Heart right ventricle (tissue), 16 donors: ENCODE results near the gene CCR4. TPM values are rescaled to one million over a fixed set of nuclear protein-coding genes. Genes with fewer than 3 reads are reported as not detected.
"Not testable (repeated sequence)": the region's sequence is repeated elsewhere in the genome, so short reads cannot be mapped to it uniquely, and the experiment has no call there.

Experiments used
- ATAC-seq, 8 donors: fragments of 200-7000 bp; cut with Tn5 transposase; one replicate each; pipeline ENCODE4 v1.9.1; 2020; ENCODE audit warnings: mild to moderate bottlenecking in 8 of 8, moderate library complexity in 8 of 8, moderate number of reproducible peaks in 1 of 8
- DNase-seq, 2 donors: peaks; one replicate each; pipeline ENCODE4 v3.0.0-alpha.2; 2020
- H3K27ac ChIP-seq, 10 donors: fragments of 200-600 bp; sonication (generic) in 2 of 10; one replicate each; pipeline versions ENCODE4 v1.5.0 to v1.8.0; 2020 to 2022; ENCODE audit warnings: mild to moderate bottlenecking in 3 of 10
- H3K27me3 ChIP-seq, 7 donors: fragments of 200-600 bp; one replicate each; pipeline ENCODE4 v1.8.0; 2021 to 2022; ENCODE audit warnings: mild to moderate bottlenecking in 2 of 7
- H3K36me3 ChIP-seq, 9 donors: fragments of 200-600 bp; sonication (generic) in 1 of 9; one replicate each; pipeline versions ENCODE4 v1.5.0 to v1.8.0; 2020 to 2022; ENCODE audit warnings: mild to moderate bottlenecking in 2 of 9
- H3K4me1 ChIP-seq, 9 donors: fragments of 200-600 bp; sonication (generic) in 1 of 9; one replicate each; pipeline versions ENCODE4 v1.5.0 to v1.8.0; 2020 to 2022; ENCODE audit warnings: mild to moderate bottlenecking in 4 of 9
- H3K4me3 ChIP-seq, 10 donors: fragments of 200-600 bp; sonication (generic) in 2 of 10; one replicate each; pipeline versions ENCODE4 v1.5.0 to v1.8.0; 2020 to 2022; ENCODE audit warnings: mild to moderate bottlenecking in 7 of 10, moderate library complexity in 2 of 10
- H3K9me3 ChIP-seq, 11 donors: fragments of 200-600 bp in 10 of 11; sonication (generic) in 2 of 11; one replicate each; pipeline versions ENCODE4 v1.5.0 to v1.8.0; 2013 to 2022; ENCODE audit warnings: mild to moderate bottlenecking in 2 of 11, control low read depth in 1 of 11, moderate library complexity in 1 of 11
- WGBS, 2 donors: extraction: QIAGEN DNeasy Blood & Tissue Kit; methylation state at CpG; one replicate each; pipeline ENCODE4 v1.1.7; 2013; ENCODE audit warnings: inconsistent platforms in 1 of 2; 5-methylcytosine and 5-hydroxymethylcytosine counted together
- intact Hi-C, 10 donors: fragments of 100-400 bp; cut with DNase I; formaldehyde crosslinking; loops; one replicate each; pipeline versions ENCODE4 v1.11.1 to v1.14.2; 2022
- polyA plus RNA-seq, 2 donors: library from polyadenylated mRNA; stranded (reverse); fragments of 200-250 nt; gene quantifications; one replicate each; pipeline ENCODE4 v1.2.3, GENCODE V29; 2013
- total RNA-seq, 10 donors: library from RNA; stranded (reverse); fragmentation: NEBNext Ultra II Directional in 3 of 10; extraction: Animal tissue kit (Norgen Biotek cat#: 25700) in 3 of 10; gene quantifications; one replicate each; pipeline versions ENCODE4 v1.2.1 to v1.2.4, GENCODE V29; 2021 to 2023
- TF ChIP-seq, protein P1 (sequence below), 9 donors: fragments of 200-600 bp; sonication (generic) in 2 of 9; IDR thresholded peaks; one replicate each; pipeline versions ENCODE4 v1.5.0 to v1.8.0; 2021 to 2022; ENCODE audit warnings: antibody characterized with exemption in 9 of 9, mild to moderate bottlenecking in 5 of 9, moderate library complexity in 1 of 9
- donor health status: Arrhythmogenic right ventricular cardiomyopathy.
- donor health status: ischemic (EF 13 %, LVEDD 7.1; RV severe dilation, severe dysfunction).
- donor health status: healthy with polysubstance abuse.
- donor health status: DM: no; HTN: yes; CAD: no.
- donor health status: DM: no; HTN: no; CAD: no.
- donor health status: ischemic (EF 25% LVEDD 6.9; RV normal size, moderate dysfunction).
- donor health status: ischemic (EF 25% LVEDD 5.7; RV mildly dilated, moderate dysfunction).
- donor health status: healthy.
- donor health status: DM: yes; HTN: yes; CAD: no.
- donor health status: Ischemic cardiomyopathy.
- donor health status: ischemic (EF 35%, LVEDD 5.7; RV mildly dilated, moderate dysfunction).
- donor health status: nonischemic (EF 11% LVEDD 7.7; RV severe dilation, severe dysfunction).
- donor health status: DM: yes; HTN: yes; CAD: no.
- donor health status: PGD.
- donor health status: ischemic (EF 29% LVEDD 5.4; RV normal size, mild dysfunction).
- donor health status: nonischemic (EF 23%, LVEDD 6.1; RV moderate dilation, normal function).

Gene CCR4
- total and polyA plus RNA-seq, 12 donors: 0.01 to 1.2 (median 0.11) TPM; not detected in 5

DNA sequence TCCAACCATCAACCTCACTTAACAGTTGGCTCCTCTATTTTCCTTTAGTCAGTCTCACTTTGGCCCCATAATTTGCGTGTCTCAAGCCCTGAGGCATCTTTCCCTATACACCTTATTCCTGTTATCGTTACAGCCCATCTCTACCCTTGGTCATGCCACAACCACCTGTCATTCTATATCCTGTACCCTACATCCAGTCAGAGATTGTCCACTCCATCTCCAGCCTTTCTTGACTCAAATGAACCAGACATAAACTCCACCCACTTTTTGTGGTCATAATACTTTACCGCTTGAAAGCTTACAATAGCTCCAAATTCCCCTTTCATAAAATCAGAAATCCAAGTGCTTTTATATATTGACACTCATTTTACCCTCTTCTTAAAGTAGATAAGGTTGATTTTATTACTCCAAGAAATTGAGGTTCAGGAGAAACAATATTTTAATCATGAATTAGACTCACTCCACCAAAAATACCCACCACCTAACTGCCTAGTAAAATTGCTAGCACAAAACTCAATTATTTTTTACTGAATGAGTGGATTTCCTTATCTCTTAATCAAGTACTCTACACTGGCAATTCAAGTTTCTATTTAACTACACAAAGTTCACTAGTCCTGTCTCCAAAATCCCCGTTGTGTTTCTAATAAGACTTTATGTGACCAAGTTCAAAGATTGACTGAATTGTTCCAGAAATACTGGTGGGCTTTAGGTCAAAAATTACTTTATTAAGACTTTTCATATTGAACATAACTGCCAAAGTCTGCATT is 9.1 kb downstream of the CCR4 start:
- H3K4me1 ChIP-seq: peaks cover 0 to 7% (median 0%) of the 10 kb centered on the region in 9 donors
- H3K9me3 ChIP-seq: peaks cover 0 to 5% (median 0%) of the 10 kb centered on the region in 11 donors
- TF ChIP-seq, protein P1, sequence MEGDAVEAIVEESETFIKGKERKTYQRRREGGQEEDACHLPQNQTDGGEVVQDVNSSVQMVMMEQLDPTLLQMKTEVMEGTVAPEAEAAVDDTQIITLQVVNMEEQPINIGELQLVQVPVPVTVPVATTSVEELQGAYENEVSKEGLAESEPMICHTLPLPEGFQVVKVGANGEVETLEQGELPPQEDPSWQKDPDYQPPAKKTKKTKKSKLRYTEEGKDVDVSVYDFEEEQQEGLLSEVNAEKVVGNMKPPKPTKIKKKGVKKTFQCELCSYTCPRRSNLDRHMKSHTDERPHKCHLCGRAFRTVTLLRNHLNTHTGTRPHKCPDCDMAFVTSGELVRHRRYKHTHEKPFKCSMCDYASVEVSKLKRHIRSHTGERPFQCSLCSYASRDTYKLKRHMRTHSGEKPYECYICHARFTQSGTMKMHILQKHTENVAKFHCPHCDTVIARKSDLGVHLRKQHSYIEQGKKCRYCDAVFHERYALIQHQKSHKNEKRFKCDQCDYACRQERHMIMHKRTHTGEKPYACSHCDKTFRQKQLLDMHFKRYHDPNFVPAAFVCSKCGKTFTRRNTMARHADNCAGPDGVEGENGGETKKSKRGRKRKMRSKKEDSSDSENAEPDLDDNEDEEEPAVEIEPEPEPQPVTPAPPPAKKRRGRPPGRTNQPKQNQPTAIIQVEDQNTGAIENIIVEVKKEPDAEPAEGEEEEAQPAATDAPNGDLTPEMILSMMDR (IDR thresholded peaks at IDR 0.05): no peak
- H3K36me3 ChIP-seq: no peaks in the 10 kb centered on the region
- H3K4me3 ChIP-seq: no peak overlapping the region
- intact Hi-C loops: no loop called here
- H3K27ac ChIP-seq: no peak overlapping the region
- H3K27me3 ChIP-seq: no peaks in the 10 kb centered on the region
- ATAC-seq (no peak), DNase-seq (no peak)
- WGBS, 2 donors: 91% methylated on average over 4 of the region's 4 CpGs

DNA sequence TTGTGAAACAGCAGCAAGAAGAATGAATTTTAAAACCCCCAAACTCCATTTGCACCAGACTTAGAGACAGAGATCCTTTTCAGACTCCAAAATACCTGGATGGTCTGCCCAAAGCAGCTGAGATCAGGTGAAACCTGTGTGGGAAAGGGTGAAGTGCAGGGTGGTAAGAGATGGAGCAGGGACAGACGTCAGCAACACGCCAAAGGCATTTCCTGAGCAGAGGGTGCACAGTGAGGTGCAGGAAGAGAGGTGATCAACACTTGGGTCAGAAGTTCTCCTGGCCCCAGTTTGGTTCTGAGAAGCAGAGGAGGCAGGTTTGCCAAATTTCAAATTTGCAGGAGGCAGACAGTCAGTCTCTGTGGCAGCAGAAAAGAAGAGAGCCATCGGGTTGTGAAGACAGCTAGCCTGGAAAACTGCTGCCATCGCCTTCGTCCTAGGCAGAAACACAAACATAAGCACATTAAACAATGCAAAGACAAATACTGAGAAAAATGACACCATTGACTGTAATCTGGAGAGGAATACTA is 9.8 kb downstream of the CCR4 start:
- WGBS, 2 donors: 37 to 58% methylated on average over 5 of the region's 5 CpGs
- peak in 1 of 8 donors; percentile 37 for ATAC-seq
- no peaks in the 10 kb centered on the region for H3K36me3 ChIP-seq
- TF ChIP-seq, protein P1 (IDR thresholded peaks at IDR 0.05): no peak
- H3K4me1 ChIP-seq: peaks cover 0 to 7% (median 0%) of the 10 kb centered on the region in 9 donors
- H3K27me3 ChIP-seq: no peaks in the 10 kb centered on the region
- no peak for DNase-seq
- intact Hi-C loops: no loop called here
- no peak overlapping the region for H3K4me3 ChIP-seq
- no peak overlapping the region for H3K27ac ChIP-seq
- H3K9me3 ChIP-seq: peaks cover 0 to 12% (median 0%) of the 10 kb centered on the region in 11 donors

DNA sequence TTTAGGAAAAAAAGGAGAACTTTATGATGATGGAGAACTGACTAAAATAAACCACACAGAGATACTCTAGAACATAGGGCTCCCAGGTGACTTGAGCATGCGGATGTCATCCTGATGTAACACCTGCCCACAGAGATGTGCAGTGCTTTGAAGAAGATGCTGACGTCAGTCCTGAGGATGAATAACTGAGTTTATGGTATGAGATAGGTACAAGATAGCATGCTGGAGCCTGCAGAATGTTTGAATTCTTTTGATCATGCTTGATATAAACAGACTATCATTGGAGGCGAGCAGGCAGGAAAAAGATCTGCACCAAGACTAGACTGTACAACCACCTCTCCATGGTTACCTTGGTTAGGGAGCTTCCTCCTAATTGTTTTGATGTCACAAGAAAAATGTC is 12.4 kb downstream of the CCR4 start:
- peaks cover 0 to 13% (median 0%) of the 10 kb centered on the region in 11 donors for H3K9me3 ChIP-seq
- H3K27ac ChIP-seq: no peak overlapping the region
- intact Hi-C loops: no loop called here
- WGBS, 2 donors: 93 to 96% methylated on average over 3 of the region's 3 CpGs
- no peaks in the 10 kb centered on the region for H3K36me3 ChIP-seq
- no peak overlapping the region for H3K4me3 ChIP-seq
- no peaks in the 10 kb centered on the region for H3K27me3 ChIP-seq
- no peak for DNase-seq
- peaks cover 0 to 7% (median 0%) of the 10 kb centered on the region in 9 donors for H3K4me1 ChIP-seq
- TF ChIP-seq, protein P1 (IDR thresholded peaks at IDR 0.05): no peak
- ATAC-seq: no peak

DNA sequence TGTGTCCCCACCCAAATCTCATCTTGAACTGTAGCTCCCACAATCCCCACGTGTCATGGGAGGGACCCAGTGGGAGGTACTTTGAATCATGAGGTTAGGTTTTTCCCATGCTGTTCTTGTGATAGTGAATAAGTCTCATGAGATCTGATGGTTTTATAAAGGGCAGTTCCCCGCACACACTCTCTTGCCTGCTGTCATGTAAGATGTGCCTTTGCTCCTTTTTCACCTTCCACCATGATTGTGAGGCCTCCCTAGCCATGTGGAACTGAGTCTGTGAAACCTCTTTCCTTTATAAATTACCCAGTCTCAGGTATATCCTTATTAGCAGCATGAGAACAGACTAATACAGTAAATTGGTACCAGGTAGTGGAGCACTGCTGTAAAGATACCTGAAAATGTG is 13.3 kb downstream of the CCR4 start:
- ATAC-seq, DNase-seq, H3K27me3 ChIP-seq, H3K4me3 ChIP-seq, intact Hi-C loops, H3K36me3 ChIP-seq, H3K4me1 ChIP-seq, H3K27ac ChIP-seq: not testable (repeated sequence)
- WGBS, 2 donors: 78 to 83% methylated on average over 2 of the region's 2 CpGs
- peaks cover 0 to 13% (median 0%) of the 10 kb centered on the region in 11 donors for H3K9me3 ChIP-seq

DNA sequence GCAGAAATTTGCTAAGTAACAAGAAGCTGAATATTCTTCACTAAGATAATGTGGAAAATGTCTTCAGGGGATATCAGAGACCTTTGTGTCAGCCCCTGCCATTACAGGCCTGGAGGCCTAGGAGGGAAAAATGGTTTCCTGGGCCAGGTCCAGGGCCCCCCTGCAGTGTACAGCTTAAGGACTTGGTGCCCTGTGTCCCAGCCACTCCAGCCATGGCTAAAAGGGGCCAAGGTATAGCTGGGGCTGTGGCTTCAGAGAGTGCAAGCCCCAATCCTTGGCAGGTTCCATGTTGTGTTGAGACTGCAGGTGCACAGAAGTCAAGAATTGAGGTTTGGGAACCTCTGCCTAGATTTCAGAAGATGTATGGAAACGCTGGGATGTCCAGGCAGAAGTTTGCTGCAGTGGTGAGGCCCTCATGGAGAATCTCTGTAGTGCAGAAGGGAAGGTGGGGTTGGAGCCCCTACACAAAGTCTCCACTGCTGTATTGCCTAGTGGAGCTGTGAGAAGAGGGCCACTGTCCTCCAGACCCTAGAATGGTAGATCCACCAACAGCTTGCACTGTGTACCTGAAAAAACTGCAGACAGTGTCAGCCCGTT is 14.3 kb downstream of the CCR4 start:
- H3K4me1 ChIP-seq, intact Hi-C loops, H3K36me3 ChIP-seq, DNase-seq, H3K27me3 ChIP-seq, ATAC-seq, H3K4me3 ChIP-seq, H3K27ac ChIP-seq: not testable (repeated sequence)
- H3K9me3 ChIP-seq: peaks cover 0 to 13% (median 0%) of the 10 kb centered on the region in 11 donors
- WGBS, 2 donors: 88 to 92% methylated on average over 2 of the region's 2 CpGs

GRCh38 chr3:32966627-32967026 is 15.2 kb downstream of the CCR4 start:
- intact Hi-C loops: not testable (repeated sequence)

More at GRCh38 chr3:32966627-32967026, 15.2 kb downstream of the CCR4 start:
- H3K4me3 ChIP-seq, DNase-seq, H3K27me3 ChIP-seq, ATAC-seq, H3K4me1 ChIP-seq, H3K27ac ChIP-seq, H3K36me3 ChIP-seq: not testable (repeated sequence)
- H3K9me3 ChIP-seq: peaks cover 0 to 13% (median 0%) of the 10 kb centered on the region in 11 donors
- WGBS, 2 donors: 94 to 97% methylated on average over 5 of the region's 5 CpGs
